ENCODE results near the gene CAV1.
A peak's percentile ranks its signal among the peaks of the same experiment; 100 is the strongest.

Gene CAV1

DNA sequence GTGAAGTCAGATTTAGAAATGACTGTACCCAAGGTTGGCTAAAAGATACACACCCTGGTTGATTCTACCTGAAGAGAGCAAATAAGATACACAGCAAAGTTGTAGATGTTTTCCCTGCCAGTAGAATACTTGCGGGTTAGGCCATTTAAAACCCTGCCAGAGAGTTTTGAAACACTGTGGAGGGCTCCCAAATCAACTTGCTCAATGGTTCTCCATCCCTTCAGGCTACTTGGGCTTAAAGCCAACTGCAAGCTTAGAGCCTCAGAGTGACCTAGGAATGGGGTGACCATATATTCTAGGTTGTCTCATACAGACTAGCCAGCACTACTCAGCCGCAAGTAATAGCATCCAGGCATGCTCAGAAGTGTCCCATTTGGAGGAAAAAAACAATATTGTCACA is 10.0 kb downstream of the CAV1 start:
- no peak for DNase-seq

DNA sequence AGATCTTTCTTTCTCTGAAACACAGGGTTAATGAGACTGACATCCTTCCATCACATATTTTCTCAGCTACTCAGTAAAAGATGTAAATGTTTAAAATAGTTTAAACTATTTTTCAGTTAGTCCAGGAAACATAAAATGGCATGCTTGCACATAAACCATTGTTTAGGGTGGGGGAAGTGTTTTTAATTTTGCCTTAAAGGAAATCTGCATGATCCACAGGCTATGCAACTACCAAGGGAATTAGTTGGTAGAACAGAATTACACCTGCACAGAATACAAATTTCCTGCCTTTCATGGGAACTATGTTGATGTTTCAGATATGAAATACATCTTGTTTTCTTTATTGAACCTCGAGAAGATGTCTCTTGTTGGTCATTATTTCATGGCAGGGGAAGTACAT is 10.6 kb downstream of the CAV1 start:
- no peak for DNase-seq

DNA sequence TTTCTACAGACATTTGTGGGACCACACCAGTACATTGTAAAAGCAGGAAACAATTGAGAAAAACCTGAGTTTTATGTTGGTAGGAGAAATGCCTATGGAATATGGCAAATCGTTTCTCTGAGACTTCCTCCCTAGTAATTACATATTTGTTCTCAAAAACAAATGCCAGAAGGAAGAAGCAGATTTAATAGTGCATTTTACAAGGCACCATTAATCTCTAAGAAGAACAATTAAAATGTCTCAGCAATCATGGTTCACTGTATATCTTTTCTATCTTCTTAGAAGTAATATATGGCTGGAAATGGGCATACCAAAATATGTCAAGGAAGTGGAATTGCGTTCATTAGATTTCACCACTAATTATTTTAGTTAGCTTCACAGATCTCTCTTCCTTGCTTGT is 13.3 kb downstream of the CAV1 start:
- no peak for DNase-seq

DNA sequence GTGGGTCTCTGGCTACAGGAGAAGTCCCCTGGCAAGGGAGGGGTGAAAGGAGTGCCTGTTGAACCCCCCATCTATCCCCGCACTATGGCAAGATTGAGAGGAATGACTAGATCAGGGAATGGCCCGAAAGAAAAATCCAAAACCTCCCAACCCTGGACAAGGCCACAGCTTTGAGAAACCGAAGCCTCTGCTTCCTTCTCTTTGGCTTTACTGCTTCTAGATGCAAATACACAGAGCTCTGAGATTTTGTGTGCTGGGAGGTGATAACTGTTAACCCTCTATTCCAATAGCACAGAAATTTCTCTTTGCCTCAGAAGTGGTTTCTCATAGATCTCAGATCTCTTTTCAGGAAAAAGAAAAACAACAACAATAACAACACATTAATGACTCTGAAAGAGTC is 15.0 kb downstream of the CAV1 start:
- no peak for DNase-seq

DNA sequence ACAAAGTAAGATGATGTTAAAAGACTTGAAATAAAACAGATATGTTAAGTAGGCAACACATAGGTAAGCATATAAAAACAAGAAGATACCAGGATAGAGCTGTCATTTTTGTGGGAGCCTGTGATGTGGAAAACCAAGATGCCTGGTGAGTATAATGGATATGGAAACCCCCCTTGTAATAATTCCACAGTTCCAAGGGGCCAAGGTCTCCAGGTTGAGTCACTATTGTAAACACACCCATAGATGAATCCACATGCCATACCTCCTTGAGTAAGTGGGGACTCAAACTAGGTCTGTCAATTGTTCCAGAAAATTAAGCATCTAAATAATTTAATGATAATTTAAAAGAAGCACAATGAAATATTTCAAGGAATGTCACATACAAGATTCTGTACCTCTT is 15.9 kb downstream of the CAV1 start:
- no peak for DNase-seq

DNA sequence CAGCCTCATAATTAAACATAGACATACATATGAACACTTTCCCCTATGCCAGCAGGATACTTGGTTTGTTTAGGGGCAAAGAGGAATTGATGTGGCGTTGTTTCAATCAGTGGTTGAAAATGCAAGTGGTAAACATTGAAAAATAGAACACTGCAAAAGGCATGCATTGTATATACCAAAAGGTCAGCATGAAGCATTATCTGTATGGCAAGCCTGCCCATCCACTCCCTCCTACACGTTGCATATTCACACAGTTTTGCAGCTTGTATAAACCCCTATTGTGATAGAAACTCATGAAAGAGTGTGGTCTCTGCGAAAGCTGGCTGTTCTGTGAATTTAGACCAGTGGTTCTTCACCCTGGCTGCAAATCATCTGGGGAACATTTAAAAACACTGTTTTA is 17.1 kb downstream of the CAV1 start:
- DNase-seq = no peak

DNA sequence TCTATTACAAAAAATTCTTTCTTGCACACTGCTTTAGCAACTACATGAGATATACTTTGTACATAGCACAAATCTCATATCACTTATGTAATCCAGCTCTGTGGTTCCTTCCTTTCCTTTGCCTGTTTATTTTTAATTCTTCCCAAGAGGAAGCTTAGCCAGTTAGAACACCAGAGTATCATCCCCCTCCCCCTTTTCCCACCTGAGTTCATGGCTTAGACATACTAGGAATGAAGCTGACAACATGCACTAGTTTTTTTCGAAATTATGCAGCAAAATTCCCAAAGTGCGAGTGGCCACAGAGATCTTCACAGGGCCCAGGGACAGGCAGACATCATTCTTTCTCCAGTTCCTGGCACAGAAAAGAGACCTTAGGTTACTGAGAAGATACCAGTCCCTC is 17.8 kb downstream of the CAV1 start:
- DNase-seq = no peak

DNA sequence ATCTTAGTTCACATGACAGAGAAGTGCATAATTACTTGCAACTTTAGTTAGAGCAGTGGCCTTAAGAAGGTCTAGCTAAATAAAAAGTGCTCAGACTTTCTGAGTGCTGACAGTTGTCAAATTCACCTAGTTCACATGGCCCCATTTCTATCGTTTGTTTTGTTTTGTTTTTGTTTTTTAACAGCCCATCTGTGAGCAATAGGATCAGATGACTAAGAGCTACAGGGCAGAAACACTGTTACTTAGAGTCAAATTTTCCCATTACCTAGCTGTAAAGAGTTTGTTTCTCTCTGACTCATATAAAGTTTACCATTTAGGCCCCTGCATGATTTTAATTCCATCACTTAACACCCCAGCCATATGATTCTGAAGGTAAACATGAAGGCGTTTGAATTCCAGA is 18.8 kb downstream of the CAV1 start:
- DNase-seq = no peak

DNA sequence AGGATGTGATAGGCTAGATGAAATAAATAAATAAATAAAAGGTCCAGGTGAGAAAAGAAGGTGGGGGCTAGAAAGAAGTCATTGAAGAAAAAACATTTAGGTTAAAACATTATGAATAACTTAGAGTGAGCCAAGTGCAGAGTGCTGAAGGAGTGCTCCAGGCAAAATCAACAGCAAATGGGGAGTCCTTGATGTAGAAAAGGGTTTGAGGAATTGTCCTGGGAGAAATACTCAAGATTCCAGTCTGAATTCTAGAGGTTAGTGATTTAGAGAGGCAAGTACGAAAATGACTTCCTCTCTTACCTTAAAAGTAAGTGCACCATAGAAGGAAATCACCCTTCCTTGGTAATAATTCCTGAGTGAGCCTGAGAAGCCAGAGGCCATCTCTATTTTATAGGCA is 19.7 kb downstream of the CAV1 start:
- DNase-seq = no peak

DNA sequence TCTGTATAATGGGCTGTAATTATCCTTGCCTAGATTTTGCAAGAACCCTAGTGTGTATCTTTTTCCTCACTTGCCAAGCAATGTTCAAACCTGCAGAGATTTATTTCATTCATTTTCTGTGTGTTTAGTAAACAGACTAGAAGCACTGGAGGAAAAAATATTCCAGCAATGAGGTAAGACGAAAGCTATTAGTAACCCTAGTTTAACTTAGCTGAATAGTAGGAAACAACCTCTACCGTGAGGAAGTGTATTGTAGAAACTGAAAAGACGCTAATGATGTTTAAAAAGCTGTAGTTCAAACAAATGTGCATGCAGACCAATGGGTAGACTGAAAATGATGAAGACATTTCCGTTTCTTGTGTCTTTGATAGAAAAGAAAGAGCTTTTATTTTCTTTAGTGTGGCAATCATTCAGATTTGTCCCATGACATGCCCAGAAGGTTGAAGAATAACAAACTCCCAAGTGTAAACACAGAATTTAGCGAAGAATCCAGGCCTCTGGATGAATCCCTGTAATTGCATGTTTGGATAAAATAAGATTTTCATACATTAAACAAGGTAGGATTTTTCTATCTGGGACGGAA is 20.7 kb downstream of the CAV1 start:
- no peak for DNase-seq

DNA sequence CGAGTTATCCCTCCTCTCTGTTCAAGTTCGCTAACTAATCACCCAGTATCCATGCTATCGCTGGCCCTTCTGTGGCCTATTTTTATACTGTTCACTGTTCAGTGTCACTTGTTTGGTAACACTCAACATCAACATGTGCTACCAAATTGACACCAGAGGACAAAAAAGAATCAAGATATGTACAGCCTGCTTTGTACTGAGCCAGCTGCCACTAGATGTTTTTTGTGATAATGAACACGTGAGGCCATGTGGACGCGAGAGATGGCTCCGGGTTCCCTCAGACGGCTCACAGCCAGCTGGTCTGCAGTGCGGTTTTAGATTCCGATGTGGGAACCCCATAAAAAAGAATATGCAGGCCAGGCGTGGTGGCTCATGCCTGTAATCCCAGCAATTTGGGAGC is 21.2 kb downstream of the CAV1 start:
- no peak for DNase-seq

DNA sequence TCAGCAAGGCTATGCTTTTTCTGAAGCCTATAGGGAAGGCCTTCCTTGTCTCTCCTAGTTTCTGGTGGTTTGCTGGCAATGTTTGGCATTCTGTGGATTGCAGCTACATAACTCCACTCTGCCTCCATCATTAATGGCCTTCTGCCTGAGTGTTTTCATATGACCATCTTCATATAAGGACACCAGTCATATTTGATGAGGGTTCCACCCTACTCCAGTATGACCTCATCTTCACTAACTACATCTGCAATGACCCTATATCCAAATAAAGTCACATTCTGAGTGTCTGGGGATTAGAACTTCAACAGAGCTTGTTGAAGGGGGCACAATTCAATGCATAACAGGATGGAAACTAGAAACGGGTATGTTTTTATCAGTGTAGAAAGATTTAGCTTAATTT is 22.1 kb downstream of the CAV1 start:
- no peak for DNase-seq

DNA sequence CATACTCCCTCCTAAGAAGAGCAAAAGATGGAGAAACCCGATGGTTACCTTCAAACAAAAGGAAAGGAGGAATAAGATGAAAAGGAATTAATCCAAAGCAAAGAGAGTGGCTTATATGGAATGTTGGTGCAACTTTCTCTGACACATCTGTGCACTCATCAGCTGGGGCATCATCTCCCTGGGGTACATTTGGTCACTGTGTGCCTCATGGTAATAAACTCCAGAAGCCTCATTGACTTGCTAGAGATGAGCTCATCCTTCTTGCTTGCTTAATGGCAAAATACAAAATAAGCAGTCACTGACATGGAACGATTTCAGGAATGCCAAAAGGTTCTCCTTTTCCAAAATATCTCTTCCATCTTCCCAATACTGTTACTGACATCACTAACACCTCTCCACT is 22.5 kb downstream of the CAV1 start:
- DNase-seq = no peak

DNA sequence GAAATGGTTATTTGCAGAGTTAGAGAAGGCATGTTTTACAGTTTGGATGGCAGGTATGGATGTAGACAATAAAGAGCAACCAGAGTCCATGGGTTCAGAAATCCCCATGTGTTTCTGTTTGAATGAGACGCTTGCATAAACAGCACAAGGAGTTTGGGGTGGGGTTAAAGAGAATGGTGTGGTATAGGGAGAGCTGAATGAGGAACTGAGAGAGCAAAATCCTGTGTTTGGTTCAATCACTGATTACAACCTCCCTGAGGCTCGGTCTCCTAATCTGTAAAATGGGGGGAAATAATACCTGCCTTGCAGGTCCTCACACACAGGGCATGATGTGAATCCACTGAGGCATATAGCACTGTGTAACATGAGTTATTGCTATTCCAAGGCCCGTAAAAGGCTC is 23.7 kb downstream of the CAV1 start:
- no peak for DNase-seq

DNA sequence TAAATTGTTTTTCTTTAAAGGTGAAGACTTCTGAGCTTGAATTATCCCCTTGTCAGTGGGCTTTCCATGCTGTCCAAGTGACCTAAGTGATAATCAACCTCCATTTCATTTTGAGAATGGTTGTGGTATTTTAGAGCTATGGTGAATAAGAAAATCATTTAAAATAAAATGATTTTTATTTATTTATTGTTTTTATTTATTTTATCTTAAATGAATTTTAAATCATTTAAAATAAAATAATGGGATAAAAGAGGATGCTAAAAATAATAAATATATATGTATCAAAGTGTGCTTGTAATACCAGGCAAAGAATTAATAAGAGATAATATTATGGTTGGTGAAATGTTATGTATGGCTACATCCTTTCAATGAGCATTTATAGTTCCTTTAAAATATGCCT is 24.5 kb downstream of the CAV1 start:
- no peak for DNase-seq

DNA sequence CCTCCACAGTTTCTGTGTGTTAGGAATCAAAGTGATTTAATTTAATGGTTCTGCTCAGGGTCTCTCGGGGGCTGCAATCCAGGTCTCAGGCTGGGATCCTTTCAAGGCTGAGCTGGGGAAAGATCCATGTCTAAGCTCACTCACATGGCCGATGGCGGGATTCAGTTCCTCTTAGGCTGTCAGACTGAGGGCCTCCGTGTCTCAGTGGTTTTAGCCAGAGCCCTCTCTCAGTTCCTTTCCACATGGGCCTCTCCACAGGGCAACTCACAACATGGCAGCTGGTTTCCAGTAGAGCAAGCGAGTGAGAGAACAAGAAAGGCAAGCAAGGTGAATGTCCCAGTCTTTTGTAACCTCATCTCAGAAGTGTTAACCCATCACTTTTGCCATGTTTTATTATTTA is 26.9 kb downstream of the CAV1 start:
- DNase-seq = no peak

DNA sequence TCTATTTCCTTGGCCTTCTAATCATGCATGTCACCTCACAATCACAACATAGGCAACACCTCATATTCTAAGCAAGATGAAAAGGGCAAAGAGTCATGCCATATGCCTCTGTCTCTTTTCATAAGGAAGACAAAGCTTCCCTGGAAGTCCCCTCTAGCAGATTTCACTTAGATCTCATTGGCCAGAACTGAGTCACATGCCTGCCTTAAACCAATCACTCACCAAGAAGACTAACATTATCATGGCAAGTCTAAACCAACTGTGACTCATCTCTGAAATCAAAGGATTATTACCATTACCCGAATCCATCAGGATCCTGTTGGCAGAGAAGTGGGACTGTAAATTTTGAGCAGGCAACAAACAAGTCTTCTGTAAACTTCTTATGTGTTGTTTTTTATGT is 27.8 kb downstream of the CAV1 start:
- no peak for DNase-seq

DNA sequence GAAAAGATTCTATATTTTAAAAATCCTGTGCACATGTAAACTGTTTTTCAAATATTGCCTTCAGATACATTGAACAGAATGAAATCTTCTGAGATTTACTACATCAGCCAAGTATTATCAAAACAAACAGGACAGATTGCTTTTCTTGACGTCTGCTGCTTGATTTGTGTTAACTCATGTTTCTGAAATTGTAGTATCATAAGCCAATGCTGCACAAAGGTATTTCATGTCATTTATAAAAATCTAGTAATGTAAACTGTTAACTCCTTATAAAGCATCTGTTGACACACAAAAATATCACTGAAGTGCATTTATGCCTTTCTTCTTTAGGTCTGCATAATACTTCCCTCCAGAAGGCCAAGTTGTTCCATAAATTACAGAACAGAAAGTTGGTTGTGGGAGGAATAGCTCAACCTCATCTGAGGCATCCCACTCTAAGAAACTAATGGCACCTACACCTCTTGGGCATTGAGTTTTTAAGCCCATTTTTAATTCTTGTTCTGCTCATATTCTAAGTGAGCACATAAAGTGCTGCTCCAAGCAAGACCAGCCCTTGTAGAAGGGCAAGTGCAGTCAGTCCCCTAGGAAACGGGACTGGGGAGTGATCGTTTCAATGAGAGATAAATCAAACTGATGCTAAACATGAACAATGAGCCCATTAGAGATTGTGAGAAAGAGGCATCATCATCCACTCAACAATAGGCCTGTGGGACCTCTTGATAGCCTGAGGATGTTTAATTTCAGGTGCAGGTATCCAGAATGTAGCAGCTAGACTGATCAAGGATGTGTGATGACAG is 28.5 kb downstream of the CAV1 start:
- DNase-seq = no peak

DNA sequence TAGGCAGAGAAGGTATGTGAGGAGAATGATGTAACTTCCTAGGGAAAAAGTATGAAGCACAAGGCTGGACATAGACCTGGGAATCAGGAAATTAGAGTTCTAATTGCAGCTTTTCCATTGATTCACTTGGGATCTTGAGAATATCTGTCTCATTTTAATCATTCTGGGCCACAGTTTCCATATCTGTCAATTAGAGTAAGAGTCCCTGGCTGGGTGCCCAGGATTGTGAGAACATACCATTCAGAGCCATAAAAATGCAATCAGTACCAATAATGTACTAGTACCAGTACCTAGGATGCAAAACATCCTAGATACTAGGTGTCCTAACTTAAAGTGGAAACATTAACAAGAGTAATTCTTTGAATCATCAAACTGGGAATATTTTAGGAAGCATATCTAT is 29.6 kb downstream of the CAV1 start:
- DNase-seq = peak; percentile 7

DNA sequence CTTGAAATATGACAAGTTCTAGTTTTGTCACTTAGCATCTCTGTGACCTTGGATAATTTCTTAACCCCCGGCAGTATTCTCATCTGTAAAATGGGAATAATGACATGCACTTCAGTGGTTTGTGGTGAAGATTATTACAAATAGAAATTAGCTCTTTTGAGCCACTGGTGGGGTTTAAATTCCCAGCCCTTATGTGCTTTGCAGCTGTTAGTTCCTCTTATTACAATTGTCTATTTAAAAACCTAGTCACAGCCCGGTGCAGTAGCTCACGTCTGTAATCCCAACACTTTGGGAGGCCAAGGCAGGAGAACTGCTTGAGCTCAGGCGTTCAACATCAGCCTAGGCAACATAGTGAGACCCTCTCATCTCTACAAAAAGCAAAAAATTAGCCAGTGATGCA is 30.1 kb downstream of the CAV1 start:
- DNase-seq = no peak

DNA sequence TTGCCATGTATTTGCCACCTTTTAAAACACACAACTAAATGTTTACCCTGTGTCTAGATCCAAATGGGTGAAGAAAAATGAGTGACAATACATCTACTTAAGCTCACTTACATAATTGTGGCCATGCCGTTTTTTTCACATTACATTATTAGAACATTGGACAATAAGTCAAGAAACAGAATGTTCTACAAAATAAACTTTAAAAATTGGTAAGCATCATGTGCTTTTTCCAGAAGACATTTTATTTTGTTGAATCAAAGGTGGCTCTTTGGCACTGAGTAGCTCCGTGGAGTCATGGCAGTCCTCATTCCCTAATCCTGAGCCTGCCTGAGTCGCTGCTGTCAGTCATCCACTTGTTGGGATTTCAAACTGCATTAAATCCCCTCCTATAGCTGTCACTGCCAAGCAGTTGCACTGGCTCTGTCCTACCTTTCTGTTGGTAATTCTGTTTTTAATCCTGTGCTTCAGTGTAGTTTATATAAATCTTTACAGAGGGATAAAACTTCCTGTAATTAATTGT is 32.3 kb downstream of the CAV1 start:
- DNase-seq = no peak

DNA sequence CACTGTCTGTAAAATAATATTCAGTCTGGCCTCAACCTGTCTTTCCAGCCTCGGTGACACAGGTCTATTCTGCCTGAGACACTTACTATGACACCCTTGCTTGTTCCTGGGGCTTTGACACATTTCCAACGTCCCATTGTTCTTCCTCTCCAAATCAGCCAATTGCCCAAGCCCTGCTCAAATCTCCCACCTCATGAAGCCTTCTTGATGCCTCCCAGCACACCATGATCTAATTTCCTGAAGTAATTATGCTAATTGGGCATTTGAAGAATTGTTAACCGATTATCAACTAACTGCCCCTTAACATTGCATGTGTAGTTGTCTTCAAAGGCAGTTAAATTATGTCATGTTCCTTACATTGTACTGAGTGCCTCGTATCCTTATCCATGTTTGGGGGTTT is 33.1 kb downstream of the CAV1 start:
- no peak for DNase-seq

DNA sequence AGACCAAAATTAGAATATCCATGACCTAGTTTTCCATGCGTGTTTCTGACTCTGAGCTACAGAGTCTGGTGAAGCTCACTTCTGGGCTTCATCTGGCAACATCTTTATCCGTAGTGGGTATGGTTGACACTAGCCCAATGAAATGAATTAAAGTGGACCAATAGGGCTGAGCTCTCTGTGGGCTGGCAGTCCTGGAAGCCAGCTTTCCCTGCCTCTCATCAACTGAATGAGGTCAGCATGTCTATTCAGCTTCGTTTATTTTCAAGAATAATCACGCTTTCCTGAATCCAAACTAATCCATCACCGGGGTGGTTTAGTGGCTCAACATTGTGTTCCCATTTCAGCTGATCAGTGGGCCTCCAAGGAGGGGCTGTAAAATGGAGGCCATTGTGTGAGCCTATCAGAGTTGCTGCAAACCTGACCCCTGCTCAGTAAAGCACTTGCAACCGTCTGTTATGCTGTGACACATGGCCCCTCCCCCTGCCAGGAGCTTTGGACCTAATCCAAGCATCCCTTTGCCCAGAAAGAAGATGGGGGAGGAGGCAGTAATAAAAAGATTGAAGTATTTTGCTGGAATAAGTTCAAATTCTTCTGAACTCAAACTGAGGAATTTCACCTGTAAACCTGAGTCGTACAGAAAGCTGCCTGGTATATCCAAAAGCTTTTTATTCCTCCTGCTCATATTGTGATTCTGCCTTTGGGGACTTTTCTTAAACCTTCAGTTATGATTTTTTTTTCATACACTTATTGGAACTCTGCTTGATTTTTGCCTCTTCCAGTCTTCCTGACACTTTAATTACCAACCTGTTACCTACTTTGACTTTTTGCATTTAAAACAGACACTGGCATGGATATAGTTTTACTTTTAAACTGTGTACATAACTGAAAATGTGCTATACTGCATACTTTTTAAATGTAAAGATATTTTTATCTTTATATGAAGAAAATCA is 35.5 kb downstream of the CAV1 start:
- peak; percentile 22 for DNase-seq

Measured in NCI-H1092 (cell line).